A549 (cell line): Measurements from ENCODE around the gene NUFIP1. TPM values are rescaled to one million over a fixed set of nuclear protein-coding genes. Genes with fewer than 3 reads are reported as not detected.
"Not testable (repeated sequence)": the region's sequence is repeated elsewhere in the genome, so short reads cannot be mapped to it uniquely, and the experiment has no call there.

Experiments
- ATAC-seq, 2 experiments: fragments of 200-7000 bp in 1 of 2; fragments of >200 bp in 1 of 2; cut with Nextera tagmentation in 1 of 2; cut with Tn5 transposase in 1 of 2; 3 replicates each; pipeline versions ENCODE4 v1.8.0 to v1.9.1; 2018 to 2020; ENCODE audit warnings: mild to moderate bottlenecking in 1 of 2, moderate library complexity in 1 of 2
- CTCF ChIA-PET: fragments of 300-600 bp; sonication (Branson Sonifier 250); formaldehyde crosslinking; extraction: SDS; loops from one replicate; lab custom pipeline; 2021; ENCODE audit warnings: antibody characterized with exemption, inconsistent platforms; lab: Yijun Ruan, JAX
- POLR2A ChIA-PET: fragments of 350-600 bp; formaldehyde crosslinking; extraction: SDS; loops from one replicate; lab custom pipeline; 2021; ENCODE audit warnings: antibody characterized with exemption, inconsistent platforms; lab: Yijun Ruan, JAX
- DNase-seq, 2 experiments: peaks; one replicate each; pipeline versions ENCODE4 v3.0.0 to v3.0.0-alpha.2; 2011 to 2016; ENCODE audit warnings: low read depth in 1 of 2, low spot score in 1 of 2
- FAIRE-seq: peaks from 2 replicates; lab custom pipeline; 2011; peaks lifted over from hg19 to GRCh38; lab: Jason Lieb, UNC
- H3K27ac ChIP-seq, 2 experiments: fragments of >200 bp; sonication (Bioruptor Twin); formaldehyde crosslinking; 3 replicates each; pipeline ENCODE4 v1.5.1; 2016 to 2017
- H3K4me1 ChIP-seq: fragments of >200 bp; sonication (Bioruptor Twin); formaldehyde crosslinking; 3 replicates; pipeline ENCODE4 v1.6.1; 2016
- H3K4me2 ChIP-seq: fragments of >200 bp; sonication (Bioruptor Twin); formaldehyde crosslinking; 3 replicates; pipeline ENCODE4 v1.6.1; 2016
- H3K4me3 ChIP-seq: fragments of >200 bp; sonication (Bioruptor Twin); formaldehyde crosslinking; 3 replicates; pipeline ENCODE4 v1.5.1; 2016
- H3K9me3 ChIP-seq: fragments of >200 bp; sonication (Bioruptor Twin); formaldehyde crosslinking; 3 replicates; pipeline ENCODE4 v1.6.1; 2016
- BCL3 ChIP-seq: fragments of >200 bp; sonication (Bioruptor Twin); formaldehyde crosslinking; IDR thresholded peaks from 3 replicates; pipeline ENCODE4 v1.6.1; 2016
- BHLHE40 ChIP-seq: IDR thresholded peaks from 2 replicates; pipeline ENCODE4 v1.6.1; 2012; ENCODE audit warnings: low read depth, low read length, inconsistent platforms
- CTCF ChIP-seq: fragments of >200 bp; sonication (Bioruptor Twin); formaldehyde crosslinking; IDR thresholded peaks from 3 replicates; pipeline ENCODE4 v1.5.1; 2016
- E2F6 ChIP-seq: IDR thresholded peaks from 2 replicates; pipeline ENCODE4 v1.6.1; 2012; ENCODE audit warnings: low read depth, borderline replicate concordance
- EHF ChIP-seq: fragments of 250-450 bp; sonication (Bioruptor Pico); IDR thresholded peaks from 2 replicates; pipeline ENCODE4 v1.5.0; 2020; ENCODE audit warnings: mild to moderate bottlenecking
- ESRRA ChIP-seq: fragments of 150-350 bp; IDR thresholded peaks from 2 replicates; pipeline ENCODE4 v1.6.1; 2014; ENCODE audit warnings: mild to moderate bottlenecking, low read length, borderline replicate concordance
- FOSL2 ChIP-seq, 2 experiments: fragments of 450-650 bp in 1 of 2; fragments of >200 bp in 1 of 2; sonication (Bioruptor Twin) in 1 of 2; formaldehyde crosslinking; IDR thresholded peaks; 2 replicates each; pipeline versions ENCODE4 v1.5.0 to v1.6.1; 2016 to 2020; ENCODE audit warnings: mild to moderate bottlenecking in 1 of 2, moderate library complexity in 1 of 2
- GATA3 ChIP-seq: IDR thresholded peaks from 2 replicates; pipeline ENCODE4 v1.6.1; 2012; ENCODE audit warnings: borderline replicate concordance
- HDAC2 ChIP-seq: fragments of 200-600 bp; sonication (generic); IDR thresholded peaks from 2 replicates; pipeline ENCODE4 v1.6.1; 2016
- HOXA7 ChIP-seq: fragments of 250-450 bp; sonication (Bioruptor Pico); IDR thresholded peaks from 2 replicates; pipeline ENCODE4 v1.5.0; 2020; ENCODE audit warnings: mild to moderate bottlenecking, moderate library complexity
- HOXB13 ChIP-seq: fragments of 250-450 bp; sonication (Bioruptor Pico); IDR thresholded peaks from 2 replicates; pipeline ENCODE4 v1.5.0; 2020; ENCODE audit warnings: low read depth, mild to moderate bottlenecking, moderate library complexity
- HOXB5 ChIP-seq: fragments of 250-450 bp; sonication (Bioruptor Pico); IDR thresholded peaks from 2 replicates; pipeline ENCODE4 v1.5.0; 2020; ENCODE audit warnings: mild to moderate bottlenecking, moderate library complexity
- JUN ChIP-seq, 2 experiments: fragments of >200 bp; sonication (Bioruptor Twin); formaldehyde crosslinking; IDR thresholded peaks; 2 replicates in 1 of 2; 3 replicates in 1 of 2; pipeline ENCODE4 v1.6.1; 2016 to 2017
- JUNB ChIP-seq: fragments of >200 bp; sonication (Bioruptor Twin); formaldehyde crosslinking; IDR thresholded peaks from 2 replicates; pipeline ENCODE4 v1.6.1; 2016
- KDM5A ChIP-seq: fragments of 200-600 bp; sonication (generic); IDR thresholded peaks from 2 replicates; pipeline ENCODE4 v1.6.1; 2016; ENCODE audit warnings: antibody characterized with exemption, mild to moderate bottlenecking
- MAFK ChIP-seq: fragments of 450-650 bp; IDR thresholded peaks from 2 replicates; pipeline ENCODE4 v1.6.1; 2014; ENCODE audit not compliant: partially characterized antibody
- NPAS2 ChIP-seq: fragments of 250-450 bp; sonication (Bioruptor Pico); IDR thresholded peaks from 2 replicates; pipeline ENCODE4 v1.8.0; 2022; ENCODE audit warnings: mild to moderate bottlenecking, moderate library complexity, borderline replicate concordance
- RARB ChIP-seq: fragments of 250-450 bp; sonication (Bioruptor Pico); IDR thresholded peaks from 2 replicates; pipeline ENCODE4 v1.8.0; 2021; ENCODE audit warnings: mild to moderate bottlenecking, moderate library complexity
- RCOR1 ChIP-seq: fragments of 150-350 bp; IDR thresholded peaks from 2 replicates; pipeline ENCODE4 v1.6.1; 2014; ENCODE audit warnings: antibody characterized with exemption, low read length, low read depth
- RFX5 ChIP-seq: fragments of 450-650 bp; IDR thresholded peaks from 2 replicates; pipeline ENCODE4 v1.7.1; 2014; ENCODE audit warnings: antibody characterized with exemption, mild to moderate bottlenecking, moderate library complexity
- TFCP2L1 ChIP-seq: fragments of 250-450 bp; sonication (Bioruptor Pico); IDR thresholded peaks from 2 replicates; pipeline ENCODE4 v1.5.0; 2021; ENCODE audit warnings: mild to moderate bottlenecking
- USF2 ChIP-seq: fragments of 450-650 bp; IDR thresholded peaks from 2 replicates; pipeline ENCODE4 v1.6.1; 2014; ENCODE audit warnings: antibody characterized with exemption
- ZC3H11A ChIP-seq: fragments of 450-650 bp; IDR thresholded peaks from 2 replicates; pipeline ENCODE4 v1.6.1; 2014; ENCODE audit warnings: antibody characterized with exemption, mild to moderate bottlenecking
- ZFP36 ChIP-seq: fragments of 450-650 bp; IDR thresholded peaks from 2 replicates; pipeline ENCODE4 v1.6.1; 2014; ENCODE audit warnings: borderline replicate concordance; ENCODE audit not compliant: partially characterized antibody
- ZNF302 ChIP-seq: fragments of 250-450 bp; sonication (Bioruptor Pico); IDR thresholded peaks from 2 replicates; pipeline ENCODE4 v1.9.0; 2021; ENCODE audit warnings: inconsistent platforms, mild to moderate bottlenecking, moderate library complexity
- WGBS: methylation state at CpG from one replicate; pipeline ENCODE4 v1.1.6; 2017; ENCODE audit errors: missing lambda C conversion rate; 5-methylcytosine and 5-hydroxymethylcytosine counted together
- polyA plus RNA-seq, 4 experiments: library from polyadenylated mRNA; depleted of rRNA in 3 of 4; stranded (reverse); fragments of >200 nt; fragmentation: RNase III in 1 of 4; extraction: RNeasy Plus Mini Kit Qiagen cat#74134 plus additional on column Dnase treatment in 1 of 4; gene quantifications; 2 replicates in 3 of 4; 3 replicates in 1 of 4; pipeline ENCODE4 v1.2.3, GENCODE V29; 2011 to 2017
- TF ChIP-seq, protein P1 (sequence below): IDR thresholded peaks from 2 replicates; pipeline ENCODE4 v1.6.1; 2012
- TF ChIP-seq, protein P2 (sequence below): fragments of 250-450 bp; sonication (Bioruptor Pico); IDR thresholded peaks from 2 replicates; pipeline ENCODE4 v1.5.0; 2021; ENCODE audit warnings: mild to moderate bottlenecking, moderate library complexity, borderline replicate concordance
- TF ChIP-seq, protein P3 (sequence below): fragments of >200 bp; sonication (Bioruptor Twin); formaldehyde crosslinking; IDR thresholded peaks from 2 replicates; pipeline ENCODE4 v1.6.1; 2016

Gene NUFIP1
- polyA plus RNA-seq, 2 of the 4 experiments (the other 2 are of a cell fraction): 3.7 to 6.3 TPM

DNA sequence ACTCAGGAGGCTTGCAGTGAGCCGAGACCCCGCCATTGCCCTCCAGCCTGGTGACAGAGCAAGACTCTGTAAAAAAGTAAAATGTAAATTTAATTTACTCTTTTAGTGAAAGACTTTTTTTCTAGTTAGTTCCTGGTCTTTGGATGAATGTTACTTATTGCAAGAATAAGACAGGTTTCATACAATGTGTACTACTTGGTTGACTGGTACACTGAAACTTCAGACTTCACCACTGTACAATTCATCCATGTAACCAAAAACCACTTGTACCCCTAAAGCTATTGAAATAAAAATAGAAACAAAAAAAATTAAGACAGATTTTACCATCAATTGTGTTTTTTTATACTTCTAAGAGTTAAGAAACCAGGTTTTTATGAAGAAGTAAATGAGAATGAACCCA lies 35.6 kb upstream of the NUFIP1 start:
- Histone ChIP-seq H3K4me2 (no peak overlapping the region), H3K27ac (no peak overlapping the region), H3K4me1 (no peaks in the 10 kb centered on the region), H3K4me3 (no peak overlapping the region), H3K9me3 (no peaks in the 10 kb centered on the region)
- DNase-seq (no peak), ATAC-seq (no peak), FAIRE-seq (no peak)
- WGBS: 94% methylated on average over 2 of the region's 2 CpGs
- ChIA-PET POLR2A (no interaction called here), CTCF (no interaction called here)
- TF ChIP-seq EHF (no peak), ZFP36 (no peak), BHLHE40 (no peak), RFX5 (no peak), HOXB5 (no peak), RCOR1 (no peak), ZNF302 (CRISPR knock-in tag) (no peak), ESRRA (no peak), NPAS2 (CRISPR knock-in tag) (no peak), HOXA7 (no peak)
- TF ChIP-seq, protein P1, sequence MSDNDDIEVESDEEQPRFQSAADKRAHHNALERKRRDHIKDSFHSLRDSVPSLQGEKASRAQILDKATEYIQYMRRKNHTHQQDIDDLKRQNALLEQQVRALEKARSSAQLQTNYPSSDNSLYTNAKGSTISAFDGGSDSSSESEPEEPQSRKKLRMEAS: no peak

DNA sequence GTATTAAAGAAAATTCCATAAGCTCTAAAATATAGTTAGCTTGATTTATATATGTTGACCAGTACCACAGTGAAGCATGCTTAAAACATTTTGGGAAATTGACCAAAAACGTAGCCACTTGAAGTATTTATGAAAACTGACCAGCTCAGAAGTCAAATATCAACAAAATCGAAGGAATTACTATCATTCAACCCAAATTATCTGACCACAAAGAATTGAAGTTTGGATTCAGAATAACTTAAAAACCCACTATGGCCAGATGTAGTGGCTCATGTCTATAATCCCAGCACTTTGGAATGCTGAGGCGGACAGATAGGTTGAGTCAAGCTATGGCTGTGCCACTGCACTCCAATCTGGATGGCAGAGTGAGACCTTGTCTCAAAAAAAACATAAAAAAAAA lies 32.0 kb upstream of the NUFIP1 start:
- DNase-seq: no peak
- Histone ChIP-seq H3K4me3 (no peak overlapping the region), H3K27ac (no peak overlapping the region), H3K4me2 (no peak overlapping the region), H3K9me3 (no peaks in the 10 kb centered on the region), H3K4me1 (no peaks in the 10 kb centered on the region)
- FAIRE-seq: no peak
- CTCF ChIA-PET: no interaction called here
- no peak for ATAC-seq
- 83% methylated on average over 3 of the region's 3 CpGs for WGBS
- POLR2A ChIA-PET: no interaction called here
- no peak for TF ChIP-seq BCL3
- TF ChIP-seq MAFK: no peak
- TF ChIP-seq HDAC2: no peak
- TF ChIP-seq CTCF: no peak
- TF ChIP-seq HOXB5: no peak
- TF ChIP-seq ZC3H11A: no peak
- no peak for TF ChIP-seq JUN (IDR thresholded peaks at IDR 0.05)
- TF ChIP-seq KDM5A: no peak
- no peak for TF ChIP-seq FOSL2 (IDR thresholded peaks at IDR 0.05)
- TF ChIP-seq FOSL2 (CRISPR knock-in tag; IDR thresholded peaks at IDR 0.05): no peak
- TF ChIP-seq USF2: no peak
- no peak for TF ChIP-seq E2F6
- TF ChIP-seq HOXB13 (CRISPR knock-in tag): no peak
- TF ChIP-seq, protein P1: no peak
- TF ChIP-seq, protein P2, sequence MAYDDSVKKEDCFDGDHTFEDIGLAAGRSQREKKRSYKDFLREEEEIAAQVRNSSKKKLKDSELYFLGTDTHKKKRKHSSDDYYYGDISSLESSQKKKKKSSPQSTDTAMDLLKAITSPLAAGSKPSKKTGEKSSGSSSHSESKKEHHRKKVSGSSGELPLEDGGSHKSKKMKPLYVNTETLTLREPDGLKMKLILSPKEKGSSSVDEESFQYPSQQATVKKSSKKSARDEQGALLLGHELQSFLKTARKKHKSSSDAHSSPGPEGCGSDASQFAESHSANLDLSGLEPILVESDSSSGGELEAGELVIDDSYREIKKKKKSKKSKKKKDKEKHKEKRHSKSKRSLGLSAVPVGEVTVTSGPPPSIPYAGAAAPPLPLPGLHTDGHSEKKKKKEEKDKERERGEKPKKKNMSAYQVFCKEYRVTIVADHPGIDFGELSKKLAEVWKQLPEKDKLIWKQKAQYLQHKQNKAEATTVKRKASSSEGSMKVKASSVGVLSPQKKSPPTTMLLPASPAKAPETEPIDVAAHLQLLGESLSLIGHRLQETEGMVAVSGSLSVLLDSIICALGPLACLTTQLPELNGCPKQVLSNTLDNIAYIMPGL (CRISPR knock-in tag): no peak
- no peak for TF ChIP-seq GATA3
- TF ChIP-seq JUNB: no peak
- TF ChIP-seq, protein P3, sequence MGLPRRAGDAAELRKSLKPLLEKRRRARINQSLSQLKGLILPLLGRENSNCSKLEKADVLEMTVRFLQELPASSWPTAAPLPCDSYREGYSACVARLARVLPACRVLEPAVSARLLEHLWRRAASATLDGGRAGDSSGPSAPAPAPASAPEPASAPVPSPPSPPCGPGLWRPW: no peak
- no peak for TF ChIP-seq TFCP2L1 (CRISPR knock-in tag)
- TF ChIP-seq RARB (CRISPR knock-in tag): no peak
- TF ChIP-seq EHF: no peak

DNA sequence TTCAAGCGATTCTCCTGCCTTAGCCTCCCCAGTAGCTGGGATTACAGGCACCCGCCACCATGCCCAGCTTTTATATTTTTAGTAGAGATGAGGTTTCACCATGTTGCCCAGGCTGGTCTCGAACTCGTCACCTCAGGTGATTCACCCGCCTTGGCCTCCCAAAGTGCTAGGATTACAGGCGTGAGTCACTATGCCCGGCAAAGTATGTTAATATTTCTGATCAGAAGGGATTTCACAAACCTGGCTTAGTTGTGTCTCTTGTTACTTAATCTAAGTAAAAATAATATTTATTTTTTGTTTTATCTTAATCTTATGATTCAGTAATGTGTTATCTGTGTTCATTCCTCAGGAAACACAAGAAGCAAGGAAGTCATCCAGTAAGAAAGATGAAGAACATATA lies 30.7 kb upstream of the NUFIP1 start:
- H3K9me3 ChIP-seq, H3K4me1 ChIP-seq, H3K4me2 ChIP-seq, H3K4me3 ChIP-seq, H3K27ac ChIP-seq, ATAC-seq, POLR2A ChIA-PET, CTCF ChIA-PET, FAIRE-seq, DNase-seq: not testable (repeated sequence)
- 87% methylated on average over 7 of the region's 7 CpGs for WGBS
